ENCODE data around the gene LRRC9.

DNA sequence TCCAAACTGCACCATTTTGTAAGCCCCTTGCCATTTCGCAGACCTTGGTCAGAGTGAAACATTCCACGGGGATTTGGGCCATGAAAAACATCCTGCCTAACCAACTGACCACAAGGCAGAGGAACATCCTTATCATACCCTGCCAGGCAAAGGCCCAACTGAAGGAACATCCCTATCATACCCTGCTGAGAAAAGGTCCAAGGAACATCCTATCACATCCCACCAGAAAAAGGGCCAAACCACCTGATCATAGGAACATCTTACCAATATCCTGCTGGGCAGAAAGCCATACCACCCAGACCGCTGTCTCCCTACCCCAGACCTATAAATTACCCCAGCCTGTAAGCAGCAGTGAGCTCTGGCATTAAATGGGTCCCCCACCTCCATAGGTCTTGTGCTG, 19.4 kb upstream of the LRRC9 start:
- TF ChIP-seq CTCF (IDR thresholded peaks at IDR 0.05) (no peak), EP300 (IDR thresholded peaks at IDR 0.05) (no peak)

Measured in gastroesophageal sphincter (tissue), 3 donors.